GM10248 (cell line): ENCODE measurements around the gene CEP70.
"Not testable (repeated sequence)": the region's sequence is repeated elsewhere in the genome, so short reads cannot be mapped to it uniquely, and the experiment has no call there.

Experiments used
- CTCF ChIA-PET: fragments of 300-600 bp; sonication (Branson Sonifier 250); formaldehyde crosslinking; extraction: SDS; loops from one replicate; lab custom pipeline; 2021; ENCODE audit warnings: antibody characterized with exemption; lab: Yijun Ruan, JAX
- POLR2A ChIA-PET: fragments of 350-650 bp; sonication (Branson Sonifier 250); formaldehyde crosslinking; extraction: SDS; loops from one replicate; lab custom pipeline; 2020; ENCODE audit warnings: antibody characterized with exemption; lab: Yijun Ruan, JAX
- DNase-seq: peaks from one replicate; pipeline ENCODE4 v3.0.0; 2012; ENCODE audit errors: extremely low spot score
- CTCF ChIP-seq: IDR thresholded peaks from 2 replicates; pipeline ENCODE4 v1.5.1; 2012; ENCODE audit warnings: mild to moderate bottlenecking, low read depth; ENCODE audit errors: extremely low read depth, missing control alignments, control extremely low read depth

CEP70 gene

GRCh38 chr3:138493804-138494606 is 100.1 kb downstream of the CEP70 start:
- DNase-seq: no peak
- POLR2A ChIA-PET: no interaction called here
- TF ChIP-seq CTCF: no peak
- CTCF ChIA-PET: no interaction called here

DNA sequence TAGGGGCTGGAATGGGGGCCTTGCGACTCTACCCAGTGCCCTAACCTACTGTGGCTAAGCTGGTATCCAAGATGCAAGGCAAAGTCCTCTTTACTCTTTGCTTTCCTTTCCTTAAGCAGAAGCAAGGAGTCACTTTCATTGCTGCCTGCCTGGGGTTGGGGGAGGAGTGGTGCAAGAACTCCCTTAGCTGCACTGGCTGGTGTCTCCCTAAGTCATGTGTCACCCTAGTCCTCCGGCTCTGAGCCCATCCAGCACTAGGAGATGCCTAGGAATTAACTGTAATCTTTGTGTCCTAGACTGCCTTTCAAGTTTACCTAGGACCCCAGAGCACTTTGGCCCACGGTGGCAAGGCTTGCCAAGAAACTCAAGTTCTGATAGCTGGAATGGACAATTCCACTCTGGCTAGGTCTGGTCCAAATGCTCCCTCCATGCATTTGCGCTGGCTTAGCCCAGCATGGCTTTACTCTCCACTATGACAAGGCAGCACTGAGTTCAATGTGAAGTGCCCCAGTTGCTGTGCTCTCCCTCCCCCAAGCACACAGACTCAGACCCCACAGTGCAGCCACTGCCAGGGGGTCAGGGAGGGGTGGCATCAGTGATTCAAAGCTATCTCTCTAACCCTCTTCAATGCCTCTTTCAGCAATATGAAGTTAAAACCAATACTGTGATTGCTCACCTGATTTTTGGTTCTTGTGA is 100.9 kb downstream of the CEP70 start:
- CTCF ChIA-PET: no interaction called here
- no peak for TF ChIP-seq CTCF
- POLR2A ChIA-PET: no interaction called here
- DNase-seq: no peak

DNA sequence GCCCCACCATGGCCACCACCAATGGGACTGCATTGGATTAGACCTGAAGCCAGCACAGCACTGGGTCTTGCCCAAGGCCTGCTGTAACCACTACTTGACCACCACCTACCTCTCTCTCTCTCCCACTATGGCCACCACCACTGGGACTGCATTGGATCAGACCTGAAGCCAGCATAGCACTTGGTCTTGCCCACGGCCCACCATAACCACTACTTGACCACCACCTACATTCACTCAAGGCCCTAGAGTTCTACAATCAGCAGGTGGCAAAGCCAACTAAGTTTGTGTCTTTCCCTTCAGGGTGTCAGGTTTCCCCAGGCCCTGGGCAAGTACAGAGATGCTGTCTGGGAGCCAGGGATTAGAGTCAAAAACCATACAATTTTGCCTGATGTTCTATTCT is 102.1 kb downstream of the CEP70 start:
- no peak for DNase-seq
- no peak for TF ChIP-seq CTCF
- POLR2A ChIA-PET: no interaction called here
- CTCF ChIA-PET: no interaction called here

DNA sequence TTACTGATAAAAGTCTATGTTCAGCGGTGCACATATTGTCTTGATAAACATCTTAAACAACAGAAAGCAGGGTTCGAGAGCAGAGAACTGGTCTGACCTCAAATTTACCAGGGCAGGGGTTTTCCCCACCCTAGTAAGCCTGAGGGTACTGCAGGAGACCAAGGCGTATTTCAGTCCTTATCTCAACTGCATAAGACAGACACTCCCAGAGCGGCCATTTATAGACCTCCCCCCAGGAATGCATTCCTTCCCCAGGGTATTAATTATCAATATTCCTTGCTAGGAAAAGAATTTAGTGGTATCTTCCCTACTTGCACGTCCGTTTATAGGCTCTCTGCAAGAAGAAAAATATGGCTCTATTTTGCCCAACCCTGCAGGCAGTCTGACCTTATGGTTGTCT is 107.5 kb downstream of the CEP70 start:
- CTCF ChIA-PET, DNase-seq, POLR2A ChIA-PET: not testable (repeated sequence)

DNA sequence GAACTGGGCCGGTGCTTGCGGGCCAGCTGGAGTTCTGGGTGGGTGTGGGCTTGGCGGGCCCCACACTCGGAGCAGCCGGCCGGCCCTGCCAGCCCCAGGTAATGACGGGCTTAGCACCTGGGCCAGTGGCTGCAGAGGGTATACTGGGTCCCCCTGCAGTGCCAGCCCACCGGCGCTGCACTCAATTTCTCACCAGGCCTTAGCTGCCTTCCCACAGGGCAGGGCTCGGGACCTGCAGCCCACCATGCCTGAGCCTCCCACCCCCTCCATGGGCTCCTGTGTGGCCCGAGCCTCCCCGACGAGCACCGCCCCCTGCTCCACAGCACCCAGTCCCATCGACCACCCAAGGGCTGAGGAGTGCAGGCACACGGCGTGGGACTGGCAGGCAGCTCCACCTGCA is 109.4 kb downstream of the CEP70 start:
- POLR2A ChIA-PET, DNase-seq: not testable (repeated sequence)
- CTCF ChIA-PET: interaction anchor here (1.0 kb wide), 1 partner anchor 431 kb away, joined by 3 read pairs; no protein-coding TSS in a partner anchor

DNA sequence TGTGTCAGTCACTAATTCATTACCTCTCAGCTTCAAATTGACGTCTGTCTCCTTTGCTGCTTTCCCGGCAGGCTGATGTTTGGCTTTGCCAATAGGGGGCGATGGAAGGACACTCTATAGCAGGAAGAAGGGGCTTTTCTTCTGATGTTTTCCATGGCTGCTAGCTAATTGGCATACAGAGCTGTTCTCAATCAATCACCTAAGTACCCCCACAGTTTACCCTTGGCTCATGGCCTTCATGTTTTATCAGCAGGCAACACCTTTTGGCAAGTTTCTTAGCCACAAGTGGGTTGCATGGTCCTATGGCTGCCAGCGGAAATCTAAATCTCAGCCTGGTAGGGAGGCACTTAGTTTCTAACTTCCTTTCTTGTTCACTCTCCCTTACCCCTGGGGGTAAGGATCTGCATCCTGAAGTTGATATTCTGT is 114.6 kb downstream of the CEP70 start:
- ChIA-PET POLR2A (no interaction called here), CTCF (interaction anchor here (0.6 to 3.6 kb wide), 9 partner anchors 10 to 444 kb away, joined by 3 to 30 read pairs (median 4); partner anchors contain the start of gene CEP70)
- peak; percentile 73 for TF ChIP-seq CTCF
- peak; percentile 53 for DNase-seq

- no peak for DNase-seq
- no peak for TF ChIP-seq CTCF
- CTCF ChIA-PET: interaction anchor here (1.6 to 3.6 kb wide), 3 partner anchors 17 to 445 kb away, joined by 4 to 30 read pairs (median 24); no protein-coding TSS in a partner anchor
- POLR2A ChIA-PET: no interaction called here
Observed at GRCh38 chr3:138477801-138478200, 116.3 kb downstream of the CEP70 start.
